ENCODE data around the gene NR4A3. TPM values are rescaled to one million over a fixed set of nuclear protein-coding genes. Genes with fewer than 3 reads are reported as not detected.

The NR4A3 gene
- polyA plus RNA-seq, 3 donors: 0.88 to 2.1 (median 0.92) TPM

- H3K4me2 ChIP-seq (replicated peaks; ENCODE audit: extremely low read depth, low read length, poor library complexity, severe bottlenecking): no peak overlapping the region
- H3K9me3 ChIP-seq (replicated peaks in 1 of 2; ENCODE audit: control insufficient read depth in 1 of 2, insufficient read depth in 1 of 2, low read length in 2 of 2): peaks cover 0 to 32% of the 10 kb centered on the region in 2 donors
- Mint-ChIP-seq H3K4me3 (peak overlapping the region in 1 of 2 donors; percentile 100), H3K4me1 (peaks cover 54% of the 10 kb centered on the region), H3K27ac (no peak overlapping the region), H3K27me3 (ENCODE audit: low read depth in 3 of 3) (peaks cover 84 to 98% (median 96%) of the 10 kb centered on the region in 3 donors), H3K9me3 (peaks cover 0 to 49% (median 33%) of the 10 kb centered on the region in 7 donors), H3K36me3 (peaks cover 18 to 41% of the 10 kb centered on the region in 2 donors)
- H3K27me3 ChIP-seq (ENCODE audit: control insufficient read depth in 2 of 2, insufficient read depth in 2 of 2, low read length in 2 of 2): peaks cover 88 to 97% of the 10 kb centered on the region in 2 donors
- no peak overlapping the region for H2AFZ ChIP-seq (ENCODE audit: insufficient read depth, low read depth, low read length, poor library complexity, severe bottlenecking)
- H3K79me2 ChIP-seq (ENCODE audit: insufficient read depth, low read length): no peaks in the 10 kb centered on the region
- H4K20me1 ChIP-seq (ENCODE audit: insufficient read depth, low read length): peaks cover 31% of the 10 kb centered on the region
- H3K9ac ChIP-seq (ENCODE audit: insufficient read depth, low read length, poor library complexity, severe bottlenecking): no peak overlapping the region
- H3K4me1 ChIP-seq (ENCODE audit: control insufficient read depth in 1 of 2, insufficient read depth in 2 of 2, low read length in 2 of 2): peaks cover 39 to 50% of the 10 kb centered on the region in 2 donors
- H3K27ac ChIP-seq (ENCODE audit: low read depth in 1 of 2, low read length in 2 of 2): no peak overlapping the region
- intact Hi-C loops (cut with micrococcal nuclease): loop anchor here (10.0 kb wide), 4 partner anchors 78 to 602 kb away; partner anchors contain the start of genes ALG2 (in 1 of the 2), ERP44 (in 1 of the 2), INVS (in 1 of the 2) and SEC61B (in 1 of the 2)
- no peaks in the 10 kb centered on the region for H3K36me3 ChIP-seq (replicated peaks in 1 of 2; ENCODE audit: control insufficient read depth in 1 of 2, insufficient read depth in 2 of 2, low read length in 2 of 2)
- 41% methylated on average over 2 of the region's 2 CpGs for WGBS (ENCODE audit: insufficient coverage)
- TF ChIP-seq CTCF (IDR thresholded peaks at IDR 0.05): no peak
- no peak for DNase-seq
- H3K4me3 ChIP-seq (replicated peaks in 1 of 3; ENCODE audit: low read depth in 2 of 3, low read length in 3 of 3): no peak overlapping the region
These were observed 5.6 kb downstream of the NR4A3 start for GRCh38 chr9:99827244-99827643.

DNA sequence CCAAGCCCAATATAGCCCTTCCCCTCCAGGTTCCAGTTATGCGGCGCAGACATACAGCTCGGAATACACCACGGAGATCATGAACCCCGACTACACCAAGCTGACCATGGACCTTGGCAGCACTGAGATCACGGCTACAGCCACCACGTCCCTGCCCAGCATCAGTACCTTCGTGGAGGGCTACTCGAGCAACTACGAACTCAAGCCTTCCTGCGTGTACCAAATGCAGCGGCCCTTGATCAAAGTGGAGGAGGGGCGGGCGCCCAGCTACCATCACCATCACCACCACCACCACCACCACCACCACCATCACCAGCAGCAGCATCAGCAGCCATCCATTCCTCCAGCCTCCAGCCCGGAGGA, 6.3 kb downstream of the NR4A3 start:
- Mint-ChIP-seq H3K4me1 (peaks cover 46% of the 10 kb centered on the region), H3K27ac (peak overlapping the region in 1 of 7 donors; percentile 66), H3K36me3 (peaks cover 11 to 34% of the 10 kb centered on the region in 2 donors), H3K4me3 (peak overlapping the region; percentile 53 to 100), H3K27me3 (ENCODE audit: low read depth in 3 of 3) (peaks cover 81 to 93% (median 90%) of the 10 kb centered on the region in 3 donors), H3K9me3 (peaks cover 0 to 41% (median 28%) of the 10 kb centered on the region in 7 donors)
- intact Hi-C loops (cut with micrococcal nuclease): loop anchor here (10.0 kb wide), 4 partner anchors 77 to 603 kb away; partner anchors contain the start of genes ALG2 (in 1 of the 2), ERP44 (in 1 of the 2), INVS (in 1 of the 2) and SEC61B (in 1 of the 2)
- Histone ChIP-seq H2AFZ (ENCODE audit: insufficient read depth, low read depth, low read length, poor library complexity, severe bottlenecking) (no peak overlapping the region), H3K27ac (ENCODE audit: low read depth in 1 of 2, low read length in 2 of 2) (no peak overlapping the region), H3K79me2 (ENCODE audit: insufficient read depth, low read length) (no peaks in the 10 kb centered on the region), H3K36me3 (replicated peaks in 1 of 2; ENCODE audit: control insufficient read depth in 1 of 2, insufficient read depth in 2 of 2, low read length in 2 of 2) (no peaks in the 10 kb centered on the region), H3K9me3 (replicated peaks in 1 of 2; ENCODE audit: control insufficient read depth in 1 of 2, insufficient read depth in 1 of 2, low read length in 2 of 2) (peaks cover 0 to 32% of the 10 kb centered on the region in 2 donors), H3K27me3 (ENCODE audit: control insufficient read depth in 2 of 2, insufficient read depth in 2 of 2, low read length in 2 of 2) (peaks cover 88 to 94% of the 10 kb centered on the region in 2 donors), H3K4me3 (replicated peaks in 1 of 3; ENCODE audit: low read depth in 2 of 3, low read length in 3 of 3) (no peak overlapping the region), H3K4me2 (replicated peaks; ENCODE audit: extremely low read depth, low read length, poor library complexity, severe bottlenecking) (peak overlapping the region; percentile 17), H3K9ac (ENCODE audit: insufficient read depth, low read length, poor library complexity, severe bottlenecking) (no peak overlapping the region), H4K20me1 (ENCODE audit: insufficient read depth, low read length) (peaks cover 26% of the 10 kb centered on the region), H3K4me1 (ENCODE audit: control insufficient read depth in 1 of 2, insufficient read depth in 2 of 2, low read length in 2 of 2) (peaks cover 31 to 42% of the 10 kb centered on the region in 2 donors)
- no peak for TF ChIP-seq CTCF (IDR thresholded peaks at IDR 0.05)
- no peak for DNase-seq
- WGBS (ENCODE audit: insufficient coverage): 25% methylated on average over 14 of the region's 15 CpGs

Measured in CD14-positive monocyte (primary cell).